ENCODE results near the gene TBX15.
A peak's percentile ranks its signal among the peaks of the same experiment; 100 is the strongest.

The TBX15 gene

GRCh38 chr1:118984722-118985639 lies 3.2 kb downstream of the TBX15 start:
- DNase-seq: no peak

DNA sequence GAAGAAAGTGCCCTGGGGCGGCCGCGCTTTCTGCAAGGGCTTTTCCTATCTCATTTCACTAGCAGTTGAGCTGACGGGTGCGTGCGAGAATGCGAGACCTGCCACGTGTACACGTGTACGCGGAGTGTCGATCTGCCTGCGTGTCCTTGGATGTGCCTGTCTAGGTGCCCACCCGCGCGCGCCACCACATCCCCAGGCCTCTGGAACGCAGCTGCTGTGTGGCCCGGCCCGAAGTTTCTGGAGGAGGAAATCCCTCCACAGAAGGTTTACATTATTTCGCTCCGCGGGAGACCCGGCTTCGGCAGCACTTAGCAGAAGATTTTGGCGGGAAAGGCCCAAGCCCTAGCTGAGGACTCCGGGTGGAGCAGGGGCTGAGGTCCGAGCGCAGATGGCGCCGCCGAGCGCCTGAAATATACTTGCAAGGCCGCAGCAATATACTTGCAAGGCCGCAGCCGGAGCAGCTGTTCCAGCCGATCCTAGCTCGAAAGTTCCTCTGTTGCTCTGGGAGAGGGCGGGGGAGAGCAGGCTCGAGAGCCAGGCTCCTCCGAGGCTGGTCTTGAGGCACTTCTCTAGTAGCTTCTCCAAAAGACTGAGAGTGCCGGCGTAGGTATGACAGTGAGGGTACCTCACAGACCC lies 3.9 kb downstream of the TBX15 start:
- DNase-seq: no peak

GRCh38 chr1:118983558-118984041 lies 4.5 kb downstream of the TBX15 start:
- DNase-seq: no peak

DNA sequence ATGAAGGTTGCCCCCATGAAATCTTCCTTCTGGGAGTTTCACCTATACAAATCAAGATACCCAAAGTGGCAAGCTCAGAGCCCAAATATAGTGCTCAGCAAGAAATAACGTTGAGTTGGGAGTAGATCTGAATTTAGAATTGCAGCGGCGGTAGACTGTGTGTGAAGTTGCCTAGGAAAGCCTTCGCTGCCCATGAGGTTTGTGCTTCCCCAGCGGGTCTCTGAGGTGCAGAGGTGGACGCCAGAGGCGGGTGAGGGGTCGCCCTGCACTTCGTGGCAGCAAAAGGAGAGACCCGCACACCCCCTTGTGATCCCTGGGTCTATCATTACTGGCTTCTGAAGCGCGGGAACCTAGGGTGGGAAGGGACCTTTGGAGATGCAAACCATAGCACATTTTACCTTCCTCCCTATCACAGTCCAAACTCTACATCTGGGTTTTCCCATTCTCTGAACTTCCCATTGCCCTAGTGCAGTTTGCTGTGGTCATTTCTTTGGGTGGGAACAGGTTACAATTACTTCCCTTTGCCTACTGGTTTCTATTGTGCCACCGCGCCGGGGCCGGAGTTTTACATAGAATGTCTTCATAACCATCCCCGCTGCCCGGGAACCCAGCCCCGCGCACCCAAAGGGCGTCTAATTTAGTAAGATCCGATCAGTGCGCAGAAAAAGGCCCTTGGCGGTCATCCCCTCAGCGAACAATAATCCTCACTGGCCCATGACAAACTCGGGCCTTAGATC lies 5.2 kb downstream of the TBX15 start:
- no peak for DNase-seq

DNA sequence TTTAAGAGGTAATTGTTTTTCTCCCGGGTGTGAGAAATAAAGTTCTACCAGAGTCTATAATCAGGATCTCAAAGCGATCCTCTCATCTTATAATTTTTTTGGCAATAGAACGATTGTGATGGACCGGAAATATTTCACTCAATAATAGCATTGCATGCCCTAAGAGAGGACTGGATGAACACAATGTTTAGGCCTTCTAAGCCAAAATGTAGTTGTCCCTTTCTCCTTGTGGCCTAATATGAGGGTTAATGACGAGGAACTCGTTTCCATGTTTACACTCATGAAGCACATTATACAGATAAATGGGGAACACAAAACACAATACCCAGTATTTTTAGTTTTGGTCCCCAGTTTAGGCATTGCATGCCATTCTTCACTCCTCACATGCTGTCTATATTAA lies 5.9 kb downstream of the TBX15 start:
- no peak for DNase-seq

- DNase-seq: no peak
These were observed 6.7 kb downstream of the TBX15 start for GRCh38 chr1:118981436-118981835.

DNA sequence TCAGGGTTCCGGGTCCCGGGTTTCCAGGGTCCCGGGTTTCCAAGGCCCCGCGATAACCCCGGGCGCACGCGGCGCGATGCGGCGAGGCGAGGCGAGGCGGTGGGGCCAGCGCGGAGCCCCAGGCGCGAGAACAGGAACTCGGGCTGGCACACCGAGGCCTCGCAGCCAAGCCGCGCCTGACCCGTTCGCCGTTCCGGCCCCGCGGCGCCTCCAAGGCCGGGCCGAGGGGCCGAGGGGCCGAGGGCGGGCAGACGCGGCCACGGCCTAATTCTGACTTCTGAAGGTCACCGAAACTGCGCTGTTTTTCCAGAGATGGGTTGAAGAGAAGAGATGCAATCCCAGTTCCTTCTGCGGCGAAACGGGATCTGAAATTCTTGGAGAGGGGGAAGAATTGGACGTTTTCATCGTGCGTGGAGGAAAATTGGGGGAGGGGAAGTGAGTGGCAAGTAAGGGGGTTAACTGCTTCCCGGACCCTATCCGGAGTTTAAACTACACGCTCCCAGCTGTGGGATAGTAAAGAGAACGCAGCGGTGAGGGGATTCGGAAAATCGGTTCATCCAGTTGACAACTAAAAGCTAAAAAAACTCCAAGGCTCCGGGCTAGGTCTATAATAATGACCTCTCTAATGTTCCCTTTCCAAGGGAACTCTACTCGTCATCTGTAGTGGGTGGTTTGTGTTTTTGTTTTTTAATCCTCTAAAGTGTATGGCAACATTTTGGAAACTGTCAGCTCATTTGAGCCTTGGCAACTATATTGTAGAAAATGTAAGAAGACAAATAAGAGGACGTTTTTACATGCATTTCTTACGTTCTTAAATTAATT lies 8.2 kb downstream of the TBX15 start:
- DNase-seq: no peak

GRCh38 chr1:118978914-118979701 lies 9.0 kb downstream of the TBX15 start:
- no peak for DNase-seq

GRCh38 chr1:118977600-118977999 lies 10.5 kb downstream of the TBX15 start:
- no peak for DNase-seq

DNA sequence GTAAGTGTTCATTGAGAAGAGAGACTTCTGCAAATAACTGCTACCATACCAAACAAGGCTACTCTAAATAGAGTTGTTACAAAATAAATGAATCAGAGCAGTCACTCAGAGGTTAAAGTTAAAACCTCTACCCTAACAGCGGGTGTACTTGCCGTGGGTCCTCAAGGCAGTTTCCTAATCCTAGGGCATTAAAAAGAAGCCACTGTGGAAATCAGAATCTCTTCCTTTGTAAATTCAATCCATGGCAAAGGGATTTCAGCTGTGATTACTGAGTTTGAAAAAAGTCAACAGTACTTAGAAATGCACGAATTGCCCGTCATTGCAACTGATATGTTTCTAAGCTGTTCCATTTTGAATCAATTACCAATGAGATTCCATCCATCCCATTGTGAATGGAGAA lies 13.5 kb downstream of the TBX15 start:
- DNase-seq: no peak

GRCh38 chr1:118973531-118974137 lies 14.5 kb downstream of the TBX15 start:
- no peak for DNase-seq

GRCh38 chr1:118973032-118973431 lies 15.1 kb downstream of the TBX15 start:
- no peak for DNase-seq

DNA sequence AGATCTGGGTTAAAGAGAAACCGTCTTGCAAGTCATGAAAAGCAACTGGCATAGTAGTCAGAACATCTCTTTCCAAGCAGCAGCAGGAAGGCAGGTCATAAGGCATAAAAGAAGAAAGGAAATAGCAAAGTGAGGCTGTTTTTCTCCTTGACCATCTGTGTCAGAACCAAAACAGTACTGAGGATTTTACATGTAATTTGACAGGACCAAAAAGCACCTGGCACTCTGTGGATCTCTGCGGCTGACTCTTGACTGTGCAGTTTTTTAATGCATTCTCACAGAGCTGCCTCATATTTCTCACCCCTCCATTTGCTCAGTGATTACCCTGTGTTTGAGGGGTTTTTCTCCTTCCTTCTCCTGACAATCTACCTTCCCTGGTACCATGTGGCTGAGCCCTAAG lies 17.7 kb downstream of the TBX15 start:
- DNase-seq: no peak

DNA sequence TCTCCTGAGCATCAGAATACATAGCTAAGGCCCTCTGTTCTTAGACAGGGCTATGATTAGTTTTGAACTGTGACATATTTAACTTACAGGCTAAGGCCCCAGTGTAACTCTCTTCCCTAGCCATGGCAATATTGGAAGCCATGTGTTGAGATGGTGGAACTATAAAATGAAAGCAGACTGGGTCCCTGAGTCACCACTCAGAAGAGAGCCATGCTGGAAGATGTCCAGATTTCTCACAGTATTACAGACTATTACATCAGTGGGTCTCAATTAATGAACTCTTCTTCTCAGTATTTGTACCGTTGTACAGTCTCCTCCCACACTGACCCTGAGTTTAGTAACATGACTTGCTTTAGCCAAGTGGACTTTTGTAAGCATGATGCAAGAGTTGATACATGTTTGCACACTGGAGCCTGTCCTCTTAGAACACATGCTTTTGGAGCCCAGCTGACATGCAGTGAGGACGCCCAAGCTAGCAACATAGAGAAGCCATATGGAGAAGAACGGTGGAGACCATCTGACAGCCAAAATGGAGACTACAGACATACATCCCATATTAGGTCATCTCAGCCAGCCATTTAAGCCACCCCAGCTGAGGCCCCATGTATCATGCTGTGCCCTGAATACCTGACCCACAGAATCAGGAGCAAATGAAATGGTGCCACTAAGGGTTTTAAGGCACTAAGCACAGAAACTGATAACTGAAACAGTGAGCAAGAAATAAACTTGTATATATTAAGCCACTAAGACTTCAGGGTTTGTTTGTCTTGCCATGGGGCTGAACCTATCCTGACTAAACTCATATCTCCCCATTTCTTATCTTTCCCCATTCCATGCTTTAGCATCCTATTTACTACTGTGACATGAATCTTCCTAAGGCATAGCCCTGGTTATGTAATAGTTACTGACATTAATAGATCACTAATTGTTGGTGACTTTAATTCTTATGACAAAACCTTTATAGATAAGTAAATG lies 24.4 kb downstream of the TBX15 start:
- DNase-seq: peak in 1 of 2 experiments; percentile 67

DNA sequence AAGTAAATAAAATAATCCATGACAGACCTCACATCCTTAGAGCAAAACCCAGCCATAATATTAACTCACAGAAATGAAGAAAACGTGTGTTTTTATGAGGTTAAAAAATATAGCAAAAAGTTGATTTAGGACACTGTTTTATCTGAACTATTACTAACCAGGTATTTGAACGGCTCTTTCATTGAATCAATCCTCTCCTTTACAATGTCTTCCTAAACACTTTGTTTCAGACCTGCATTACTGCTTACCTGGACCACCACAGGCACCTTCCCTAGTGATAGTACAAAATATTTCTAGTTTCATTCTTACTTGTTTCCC lies 25.0 kb downstream of the TBX15 start:
- DNase-seq: no peak

DNA sequence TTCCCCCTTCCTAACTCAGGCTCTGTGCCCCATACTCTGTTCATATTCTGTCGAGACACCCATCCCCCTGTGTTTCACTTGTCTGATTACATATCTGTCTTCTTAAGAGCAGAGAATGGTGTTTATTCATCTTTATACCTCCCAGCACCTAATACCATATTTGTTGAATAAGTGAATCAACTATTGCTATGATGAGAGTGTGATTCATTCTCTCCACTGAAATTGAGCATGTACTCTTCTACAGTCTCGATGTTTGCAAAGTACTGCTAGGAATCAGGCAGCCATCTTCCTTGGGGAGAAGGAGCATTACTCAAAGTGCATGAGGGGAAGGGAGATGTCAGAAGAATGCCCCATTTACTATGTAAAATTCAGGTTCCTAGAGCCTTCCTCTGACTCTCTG lies 27.0 kb downstream of the TBX15 start:
- DNase-seq: no peak

- no peak for DNase-seq
These were observed 27.5 kb downstream of the TBX15 start for GRCh38 chr1:118960567-118961136.

GRCh38 chr1:118960026-118960561 lies 28.0 kb downstream of the TBX15 start:
- DNase-seq: no peak

DNA sequence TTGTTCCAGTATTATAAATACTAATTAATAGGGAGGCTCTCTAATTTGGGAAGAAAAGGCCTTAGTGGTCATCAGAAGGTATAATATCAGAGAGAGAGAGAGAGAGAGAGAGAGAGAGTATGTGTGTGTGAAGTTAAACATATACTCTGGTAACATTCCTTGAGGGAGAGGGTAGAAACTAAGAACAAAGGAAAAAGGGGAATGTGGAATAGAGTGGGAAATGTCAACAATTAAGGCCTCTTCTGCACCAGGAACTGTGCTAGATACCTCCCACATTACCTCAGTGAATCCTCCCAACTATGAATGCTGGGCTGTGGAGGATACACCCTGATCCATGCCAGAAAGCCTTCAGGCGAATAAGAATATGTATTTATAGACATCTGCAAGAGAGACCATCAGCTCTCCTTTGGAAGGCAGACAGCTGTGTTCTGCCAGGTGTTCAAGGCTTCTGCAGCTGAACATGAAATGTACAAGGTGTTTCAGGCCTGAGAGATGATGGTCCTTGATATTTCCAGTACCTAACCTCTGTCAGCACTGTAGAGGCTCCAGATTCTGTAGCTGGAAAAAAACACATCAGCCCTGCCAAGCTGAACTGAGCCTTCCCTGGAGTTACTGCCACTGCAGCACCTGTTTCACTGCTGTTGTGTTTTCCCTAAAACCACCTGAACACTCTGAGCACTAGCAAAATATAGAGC lies 29.1 kb downstream of the TBX15 start:
- no peak for DNase-seq

All from NCI-H446 (cell line).